CD4-positive, alpha-beta T cell treated with Interleukin-12 subunit alpha and Interleukin-12 subunit beta, for 1 hour (primary cell): ENCODE measurements around the gene MCAM.

ENCODE experiments used
- DNase-seq: peaks from one replicate; pipeline ENCODE4 v3.0.0-alpha.2; 2020

The MCAM gene

GRCh38 chr11:119324189-119324588, 7.3 kb upstream of the MCAM start:
- DNase-seq: no peak

GRCh38 chr11:119323532-119324033, 6.7 kb upstream of the MCAM start:
- peak; percentile 78 for DNase-seq

GRCh38 chr11:119322921-119323531, 6.1 kb upstream of the MCAM start:
- DNase-seq: no peak

- DNase-seq: no peak
Measured at GRCh38 chr11:119322360-119322739, 5.4 kb upstream of the MCAM start.

- DNase-seq: peak; percentile 53
Measured at GRCh38 chr11:119320776-119321524, 4.0 kb upstream of the MCAM start.

GRCh38 chr11:119320240-119320775, 3.4 kb upstream of the MCAM start:
- DNase-seq: no peak

- DNase-seq: no peak
Measured at GRCh38 chr11:119319700-119320239, 2.8 kb upstream of the MCAM start.

- no peak for DNase-seq
Measured at GRCh38 chr11:119319136-119319699, 2.3 kb upstream of the MCAM start.

GRCh38 chr11:119318240-119319135, 1.6 kb upstream of the MCAM start:
- peak; percentile 50 for DNase-seq

GRCh38 chr11:119317592-119318239, 786 bp upstream of the MCAM start:
- no peak for DNase-seq

GRCh38 chr11:119316016-119316728, 758 bp downstream of the MCAM start:
- no peak for DNase-seq

- peak; percentile 50 for DNase-seq
Measured at GRCh38 chr11:119315131-119316015, 1.6 kb downstream of the MCAM start.

- DNase-seq: no peak
Measured at GRCh38 chr11:119314726-119315125, 2.2 kb downstream of the MCAM start.

GRCh38 chr11:119310682-119311052, 6.3 kb downstream of the MCAM start:
- no peak for DNase-seq

- no peak for DNase-seq
Measured at GRCh38 chr11:119309953-119310681, 6.8 kb downstream of the MCAM start.

GRCh38 chr11:119309411-119309810, 7.5 kb downstream of the MCAM start:
- DNase-seq: no peak

GRCh38 chr11:119307974-119308373, 9.0 kb downstream of the MCAM start:
- DNase-seq: no peak

GRCh38 chr11:119307219-119307618, 9.7 kb downstream of the MCAM start:
- DNase-seq: no peak

GRCh38 chr11:119306373-119306890, 10.5 kb downstream of the MCAM start:
- peak; percentile 26 for DNase-seq
